ENCODE results near the gene RAB24.

DNA sequence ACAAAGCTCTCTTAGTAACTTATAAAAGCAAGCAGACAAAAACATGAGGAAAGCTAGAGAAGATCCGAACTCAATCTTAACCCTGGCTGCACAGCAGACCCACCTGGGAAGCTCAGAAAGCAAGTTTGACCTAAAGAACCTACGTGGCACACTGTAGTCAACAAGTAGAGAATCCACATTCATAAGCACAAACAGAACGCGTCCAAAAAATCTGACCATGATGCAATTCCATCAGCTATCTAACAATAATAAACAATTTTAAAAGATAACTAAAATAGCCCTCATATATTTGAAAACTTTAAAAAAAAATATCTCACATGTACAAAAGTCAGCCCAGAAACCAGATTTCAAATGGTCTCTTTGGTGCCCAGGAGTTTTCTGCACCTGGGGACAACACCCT lies 43.3 kb upstream of the RAB24 start:
- TF ChIP-seq, protein P1, sequence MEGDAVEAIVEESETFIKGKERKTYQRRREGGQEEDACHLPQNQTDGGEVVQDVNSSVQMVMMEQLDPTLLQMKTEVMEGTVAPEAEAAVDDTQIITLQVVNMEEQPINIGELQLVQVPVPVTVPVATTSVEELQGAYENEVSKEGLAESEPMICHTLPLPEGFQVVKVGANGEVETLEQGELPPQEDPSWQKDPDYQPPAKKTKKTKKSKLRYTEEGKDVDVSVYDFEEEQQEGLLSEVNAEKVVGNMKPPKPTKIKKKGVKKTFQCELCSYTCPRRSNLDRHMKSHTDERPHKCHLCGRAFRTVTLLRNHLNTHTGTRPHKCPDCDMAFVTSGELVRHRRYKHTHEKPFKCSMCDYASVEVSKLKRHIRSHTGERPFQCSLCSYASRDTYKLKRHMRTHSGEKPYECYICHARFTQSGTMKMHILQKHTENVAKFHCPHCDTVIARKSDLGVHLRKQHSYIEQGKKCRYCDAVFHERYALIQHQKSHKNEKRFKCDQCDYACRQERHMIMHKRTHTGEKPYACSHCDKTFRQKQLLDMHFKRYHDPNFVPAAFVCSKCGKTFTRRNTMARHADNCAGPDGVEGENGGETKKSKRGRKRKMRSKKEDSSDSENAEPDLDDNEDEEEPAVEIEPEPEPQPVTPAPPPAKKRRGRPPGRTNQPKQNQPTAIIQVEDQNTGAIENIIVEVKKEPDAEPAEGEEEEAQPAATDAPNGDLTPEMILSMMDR (conservative IDR thresholded peaks at IDR 0.05; ENCODE audit: low read depth in 2 of 2) = no peak
- no peak for TF ChIP-seq EZH2 (IDR thresholded peaks at IDR 0.05; ENCODE audit: low read depth, unreplicated experiment)
- no peak for TF ChIP-seq CREB1 (CRISPR knock-in tag; IDR thresholded peaks at IDR 0.05; ENCODE audit: low read depth)
- TF ChIP-seq, protein P2, sequence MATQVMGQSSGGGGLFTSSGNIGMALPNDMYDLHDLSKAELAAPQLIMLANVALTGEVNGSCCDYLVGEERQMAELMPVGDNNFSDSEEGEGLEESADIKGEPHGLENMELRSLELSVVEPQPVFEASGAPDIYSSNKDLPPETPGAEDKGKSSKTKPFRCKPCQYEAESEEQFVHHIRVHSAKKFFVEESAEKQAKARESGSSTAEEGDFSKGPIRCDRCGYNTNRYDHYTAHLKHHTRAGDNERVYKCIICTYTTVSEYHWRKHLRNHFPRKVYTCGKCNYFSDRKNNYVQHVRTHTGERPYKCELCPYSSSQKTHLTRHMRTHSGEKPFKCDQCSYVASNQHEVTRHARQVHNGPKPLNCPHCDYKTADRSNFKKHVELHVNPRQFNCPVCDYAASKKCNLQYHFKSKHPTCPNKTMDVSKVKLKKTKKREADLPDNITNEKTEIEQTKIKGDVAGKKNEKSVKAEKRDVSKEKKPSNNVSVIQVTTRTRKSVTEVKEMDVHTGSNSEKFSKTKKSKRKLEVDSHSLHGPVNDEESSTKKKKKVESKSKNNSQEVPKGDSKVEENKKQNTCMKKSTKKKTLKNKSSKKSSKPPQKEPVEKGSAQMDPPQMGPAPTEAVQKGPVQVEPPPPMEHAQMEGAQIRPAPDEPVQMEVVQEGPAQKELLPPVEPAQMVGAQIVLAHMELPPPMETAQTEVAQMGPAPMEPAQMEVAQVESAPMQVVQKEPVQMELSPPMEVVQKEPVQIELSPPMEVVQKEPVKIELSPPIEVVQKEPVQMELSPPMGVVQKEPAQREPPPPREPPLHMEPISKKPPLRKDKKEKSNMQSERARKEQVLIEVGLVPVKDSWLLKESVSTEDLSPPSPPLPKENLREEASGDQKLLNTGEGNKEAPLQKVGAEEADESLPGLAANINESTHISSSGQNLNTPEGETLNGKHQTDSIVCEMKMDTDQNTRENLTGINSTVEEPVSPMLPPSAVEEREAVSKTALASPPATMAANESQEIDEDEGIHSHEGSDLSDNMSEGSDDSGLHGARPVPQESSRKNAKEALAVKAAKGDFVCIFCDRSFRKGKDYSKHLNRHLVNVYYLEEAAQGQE (IDR thresholded peaks at IDR 0.05; ENCODE audit: unreplicated experiment) = no peak
- no peak for TF ChIP-seq POLR2AphosphoS5 (IDR thresholded peaks at IDR 0.05; ENCODE audit: low read depth)
- TF ChIP-seq EZH2phosphoT487 (IDR thresholded peaks at IDR 0.05; ENCODE audit: unreplicated experiment) = no peak
- no peak for TF ChIP-seq JUNB (IDR thresholded peaks at IDR 0.05; ENCODE audit: unreplicated experiment)
- no peak for TF ChIP-seq NANOG (IDR thresholded peaks at IDR 0.05; ENCODE audit: borderline replicate concordance)
- TF ChIP-seq STAT1 (IDR thresholded peaks at IDR 0.05; ENCODE audit: unreplicated experiment) = no peak
- TF ChIP-seq ZNF114 (CRISPR knock-in tag; IDR thresholded peaks at IDR 0.05) = no peak
- TF ChIP-seq ZNF331 (CRISPR knock-in tag; IDR thresholded peaks at IDR 0.05; ENCODE audit: low read depth) = no peak

Data from GM23338 (cell line).